B cell (primary cell): ENCODE measurements around the gene REPS2.

Experiments
- CTCF ChIP-seq: fragments of 200-600 bp; IDR thresholded peaks from one replicate; pipeline ENCODE4 v1.8.0; 2022; ENCODE audit warnings: antibody characterized with exemption, mild to moderate bottlenecking
- EZH2 ChIP-seq: IDR thresholded peaks from 2 replicates; pipeline ENCODE4 v1.6.1; 2012; ENCODE audit warnings: borderline replicate concordance, low read depth, mild to moderate bottlenecking, moderate library complexity, low read length; ENCODE audit not compliant: insufficient read depth, poor library complexity, severe bottlenecking

- TF ChIP-seq CTCF: no peak
- TF ChIP-seq EZH2: no peak
These were observed 34.8 kb downstream of the REPS2 start for GRCh38 chrX:16981209-16981608.
